Measurements from ENCODE around the gene PATJ. TPM values are rescaled to one million over a fixed set of nuclear protein-coding genes. Genes with fewer than 3 reads are reported as not detected.

PATJ gene
- total RNA-seq, 4 donors from 2014 or later = 54.9 to 187 (median 62.1) TPM

DNA sequence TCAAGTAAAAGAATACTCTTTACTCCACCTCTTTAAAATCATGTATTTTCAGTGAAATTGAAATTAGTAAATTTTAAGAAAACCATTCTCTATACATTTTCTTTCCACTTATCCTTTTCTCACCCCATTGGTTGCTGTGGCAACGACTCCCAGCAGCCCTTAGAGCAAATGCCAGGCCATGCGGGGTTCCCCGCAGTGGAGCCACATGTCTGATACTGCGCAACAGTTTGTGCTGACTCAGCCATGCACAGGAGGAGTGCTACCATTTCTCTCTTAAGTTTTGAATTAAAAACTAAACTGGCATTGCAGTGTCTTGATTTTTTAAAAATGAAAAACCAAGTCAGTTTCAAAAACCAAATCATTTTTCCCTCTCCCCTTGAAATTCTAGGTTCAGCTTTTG, 238.3 kb downstream of the PATJ start:
- TF ChIP-seq EP300 (IDR thresholded peaks at IDR 0.05) (no peak), POLR2A (IDR thresholded peaks at IDR 0.05) (no peak), POLR2AphosphoS5 (IDR thresholded peaks at IDR 0.05) (no peak)
- TF ChIP-seq, protein P1, sequence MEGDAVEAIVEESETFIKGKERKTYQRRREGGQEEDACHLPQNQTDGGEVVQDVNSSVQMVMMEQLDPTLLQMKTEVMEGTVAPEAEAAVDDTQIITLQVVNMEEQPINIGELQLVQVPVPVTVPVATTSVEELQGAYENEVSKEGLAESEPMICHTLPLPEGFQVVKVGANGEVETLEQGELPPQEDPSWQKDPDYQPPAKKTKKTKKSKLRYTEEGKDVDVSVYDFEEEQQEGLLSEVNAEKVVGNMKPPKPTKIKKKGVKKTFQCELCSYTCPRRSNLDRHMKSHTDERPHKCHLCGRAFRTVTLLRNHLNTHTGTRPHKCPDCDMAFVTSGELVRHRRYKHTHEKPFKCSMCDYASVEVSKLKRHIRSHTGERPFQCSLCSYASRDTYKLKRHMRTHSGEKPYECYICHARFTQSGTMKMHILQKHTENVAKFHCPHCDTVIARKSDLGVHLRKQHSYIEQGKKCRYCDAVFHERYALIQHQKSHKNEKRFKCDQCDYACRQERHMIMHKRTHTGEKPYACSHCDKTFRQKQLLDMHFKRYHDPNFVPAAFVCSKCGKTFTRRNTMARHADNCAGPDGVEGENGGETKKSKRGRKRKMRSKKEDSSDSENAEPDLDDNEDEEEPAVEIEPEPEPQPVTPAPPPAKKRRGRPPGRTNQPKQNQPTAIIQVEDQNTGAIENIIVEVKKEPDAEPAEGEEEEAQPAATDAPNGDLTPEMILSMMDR (IDR thresholded peaks at IDR 0.05) = no peak
- Histone ChIP-seq H3K36me3 (peaks cover 3% of the 10 kb centered on the region), H3K4me1 (no peaks in the 10 kb centered on the region), H3K27ac (no peak overlapping the region), H3K9me3 (no peaks in the 10 kb centered on the region), H3K27me3 (no peaks in the 10 kb centered on the region), H3K4me3 (no peak overlapping the region)
- DNase-seq (ENCODE audit: low spot score in 2 of 2) = no peak
- 83% methylated on average over 4 of the region's 4 CpGs for WGBS

DNA sequence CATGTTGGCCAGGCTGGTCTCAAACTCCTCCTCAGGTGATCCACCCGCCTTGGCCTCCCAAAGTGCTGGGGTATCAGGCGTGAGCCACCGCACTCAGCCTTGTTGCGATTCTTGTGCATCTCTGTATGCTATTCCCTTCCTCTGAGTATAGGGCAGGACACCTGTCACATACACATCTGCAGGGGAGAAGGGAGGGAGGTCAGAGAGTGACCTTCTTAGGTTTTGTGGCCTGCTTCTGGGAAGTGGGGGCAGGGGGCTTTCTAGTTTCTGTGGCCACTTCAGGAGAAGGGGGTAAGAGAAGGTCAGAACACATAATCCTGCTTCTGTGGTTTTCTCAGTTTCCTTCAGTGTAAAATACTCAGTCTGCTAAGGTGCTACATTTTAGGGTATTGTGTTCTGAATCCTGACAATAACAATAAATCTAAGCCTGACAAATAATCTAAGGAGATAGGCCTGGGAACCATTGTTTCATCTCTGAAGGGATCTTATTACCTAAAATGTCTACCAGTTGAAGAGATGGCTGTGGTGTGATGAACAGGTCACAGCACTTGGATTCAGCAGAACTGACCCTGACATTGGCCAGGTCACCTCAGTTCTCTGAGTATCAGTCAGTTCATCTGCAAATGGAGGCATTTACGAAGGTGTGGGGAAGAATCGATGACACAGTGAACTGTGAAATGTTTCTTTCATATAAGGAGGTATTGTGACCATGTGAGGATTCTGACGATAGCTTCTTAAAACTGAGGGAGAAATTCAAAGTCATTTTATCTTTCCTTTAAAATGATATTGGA, 239.8 kb downstream of the PATJ start:
- TF ChIP-seq, protein P1 (IDR thresholded peaks at IDR 0.05) = no peak
- TF ChIP-seq POLR2A (IDR thresholded peaks at IDR 0.05) = no peak
- no peak for TF ChIP-seq EP300 (IDR thresholded peaks at IDR 0.05)
- no peak for TF ChIP-seq POLR2AphosphoS5 (IDR thresholded peaks at IDR 0.05)
- H3K4me3 ChIP-seq = no peak overlapping the region
- H3K4me1 ChIP-seq = no peaks in the 10 kb centered on the region
- H3K36me3 ChIP-seq = peaks cover 2% of the 10 kb centered on the region
- 90% methylated on average over 7 of the region's 7 CpGs for WGBS
- no peaks in the 10 kb centered on the region for H3K27me3 ChIP-seq
- no peak for DNase-seq (ENCODE audit: low spot score in 2 of 2)
- no peaks in the 10 kb centered on the region for H3K9me3 ChIP-seq
- H3K27ac ChIP-seq = no peak overlapping the region

DNA sequence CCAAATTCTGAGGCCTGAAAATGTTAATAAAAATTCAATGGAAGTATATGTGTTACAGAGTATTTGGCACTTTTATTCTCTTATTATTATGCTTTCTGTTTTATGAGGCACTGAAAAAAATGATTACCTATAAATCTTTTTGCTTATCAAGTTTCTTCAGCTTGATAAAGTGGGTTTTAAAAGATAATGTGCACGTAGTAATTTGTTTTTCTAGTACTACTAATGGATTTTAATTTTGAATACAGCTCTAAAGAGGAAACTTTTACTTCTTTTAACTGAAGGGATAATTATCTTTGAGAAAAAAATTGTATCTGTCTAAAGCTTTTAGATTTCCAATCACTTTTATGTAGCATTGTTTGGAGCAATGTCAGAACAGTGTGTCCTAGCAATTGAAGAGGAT, 241.0 kb downstream of the PATJ start:
- no peaks in the 10 kb centered on the region for H3K4me1 ChIP-seq
- H3K4me3 ChIP-seq = no peak overlapping the region
- no peaks in the 10 kb centered on the region for H3K36me3 ChIP-seq
- 46% methylated on average over 1 of the region's 1 CpG for WGBS
- H3K27ac ChIP-seq = no peak overlapping the region
- no peaks in the 10 kb centered on the region for H3K9me3 ChIP-seq
- TF ChIP-seq POLR2A (IDR thresholded peaks at IDR 0.05) (no peak), EP300 (IDR thresholded peaks at IDR 0.05) (no peak), POLR2AphosphoS5 (IDR thresholded peaks at IDR 0.05) (no peak)
- TF ChIP-seq, protein P1 (IDR thresholded peaks at IDR 0.05) = no peak
- no peaks in the 10 kb centered on the region for H3K27me3 ChIP-seq
- no peak for DNase-seq (ENCODE audit: low spot score in 2 of 2)

DNA sequence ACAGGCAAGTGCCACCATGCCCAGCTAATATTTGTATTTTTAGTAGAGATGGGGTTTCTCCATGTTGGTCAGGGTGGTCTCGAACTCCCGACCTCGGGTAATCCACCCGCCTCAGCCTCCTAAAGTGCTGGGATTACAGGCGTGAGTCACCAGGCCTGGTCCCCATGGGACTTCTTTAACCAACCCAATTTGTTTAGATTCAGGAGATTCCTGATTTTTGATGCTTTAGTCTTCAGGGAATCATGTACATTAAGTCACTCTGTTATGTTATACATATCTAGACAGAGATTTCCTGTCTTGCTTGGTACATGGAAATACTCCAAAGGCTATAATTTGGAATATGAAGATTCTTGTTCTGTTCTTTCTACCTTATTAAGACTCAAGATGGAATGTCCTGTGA, 250.0 kb downstream of the PATJ start:
- DNase-seq (ENCODE audit: low spot score in 2 of 2) = no peak
- H3K4me3 ChIP-seq = no peak overlapping the region
- WGBS = 93% methylated on average over 5 of the region's 5 CpGs
- no peak overlapping the region for H3K27ac ChIP-seq
- H3K4me1 ChIP-seq = no peaks in the 10 kb centered on the region
- H3K27me3 ChIP-seq = no peaks in the 10 kb centered on the region
- no peaks in the 10 kb centered on the region for H3K36me3 ChIP-seq
- TF ChIP-seq POLR2A (IDR thresholded peaks at IDR 0.05) (no peak), POLR2AphosphoS5 (IDR thresholded peaks at IDR 0.05) (no peak), EP300 (IDR thresholded peaks at IDR 0.05) (no peak)
- TF ChIP-seq, protein P1 (IDR thresholded peaks at IDR 0.05) = no peak
- no peaks in the 10 kb centered on the region for H3K9me3 ChIP-seq

DNA sequence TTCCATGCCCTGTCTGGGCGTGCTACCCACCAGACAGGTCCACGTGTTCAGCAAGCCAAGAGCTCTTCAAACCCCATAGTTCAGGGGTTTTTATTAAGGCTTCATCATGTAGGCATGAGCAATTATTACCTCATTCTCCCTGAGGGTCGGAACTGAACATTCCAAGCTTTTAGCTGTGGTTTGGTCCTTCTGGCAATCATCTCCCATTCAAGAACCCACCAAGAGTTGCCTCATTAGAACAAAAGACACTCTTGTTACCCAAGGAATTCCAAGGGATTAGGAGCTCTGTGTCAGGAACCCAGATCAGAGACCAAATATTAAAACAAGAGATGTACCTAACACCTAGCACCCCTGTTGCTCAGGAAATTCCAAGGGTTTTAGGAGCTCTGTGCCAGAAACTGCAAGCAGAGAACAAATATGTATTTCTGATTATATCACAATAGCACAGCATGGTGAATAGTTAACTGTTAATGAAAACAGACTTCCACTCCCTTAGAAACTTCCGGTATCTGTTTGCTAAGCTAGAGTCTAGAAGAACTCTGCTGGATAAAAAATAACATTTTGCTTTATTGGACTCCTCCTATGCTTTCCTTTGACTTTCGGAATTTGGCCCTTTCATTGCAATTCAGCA, 251.2 kb downstream of the PATJ start:
- Histone ChIP-seq H3K27ac (no peak overlapping the region), H3K27me3 (no peaks in the 10 kb centered on the region), H3K4me1 (no peaks in the 10 kb centered on the region), H3K36me3 (no peaks in the 10 kb centered on the region), H3K4me3 (no peak overlapping the region), H3K9me3 (no peaks in the 10 kb centered on the region)
- 82% methylated on average over 5 of the region's 5 CpGs for WGBS
- DNase-seq (ENCODE audit: low spot score in 2 of 2) = no peak
- TF ChIP-seq POLR2A (IDR thresholded peaks at IDR 0.05) = no peak
- no peak for TF ChIP-seq EP300 (IDR thresholded peaks at IDR 0.05)
- TF ChIP-seq, protein P1 (IDR thresholded peaks at IDR 0.05) = no peak
